HG03571 (cell line): ENCODE data around the gene CEBPB.
A peak's percentile ranks its signal among the peaks of the same experiment; 100 is the strongest.
"Not testable (repeated sequence)": the region's sequence is repeated elsewhere in the genome, so short reads cannot be mapped to it uniquely, and the experiment has no call there.

ENCODE experiments used
- ATAC-seq: cut with Tn5 transposase; IDR thresholded peaks from one replicate; pipeline ENCODE4 v1.9.1; 2021; ENCODE audit not compliant: unreplicated experiment

The CEBPB gene

DNA sequence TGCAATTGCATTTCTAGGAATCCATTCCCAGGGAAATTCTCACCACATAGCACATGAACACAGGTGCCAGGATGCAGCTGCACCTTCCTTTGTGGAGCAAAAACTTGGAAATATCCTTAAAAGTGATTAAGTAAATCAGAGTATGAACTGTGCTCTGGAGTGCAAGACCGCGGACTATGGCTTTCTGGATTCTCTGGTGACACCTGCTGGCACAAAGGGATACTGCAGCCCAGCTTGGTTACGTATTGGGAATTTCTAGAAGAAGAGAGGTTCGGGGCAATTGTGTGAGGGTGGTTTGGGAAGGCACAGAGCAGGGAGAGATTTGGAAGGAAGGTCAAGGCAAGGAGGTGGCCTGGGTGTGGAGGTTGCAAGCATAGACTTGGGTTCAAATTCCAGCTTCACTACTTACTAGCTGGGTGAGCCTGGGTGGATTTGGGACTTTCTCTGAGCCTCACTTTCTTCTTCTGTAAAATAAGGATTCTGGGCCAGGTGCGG, 21.3 kb upstream of the CEBPB start:
- no peak for ATAC-seq

DNA sequence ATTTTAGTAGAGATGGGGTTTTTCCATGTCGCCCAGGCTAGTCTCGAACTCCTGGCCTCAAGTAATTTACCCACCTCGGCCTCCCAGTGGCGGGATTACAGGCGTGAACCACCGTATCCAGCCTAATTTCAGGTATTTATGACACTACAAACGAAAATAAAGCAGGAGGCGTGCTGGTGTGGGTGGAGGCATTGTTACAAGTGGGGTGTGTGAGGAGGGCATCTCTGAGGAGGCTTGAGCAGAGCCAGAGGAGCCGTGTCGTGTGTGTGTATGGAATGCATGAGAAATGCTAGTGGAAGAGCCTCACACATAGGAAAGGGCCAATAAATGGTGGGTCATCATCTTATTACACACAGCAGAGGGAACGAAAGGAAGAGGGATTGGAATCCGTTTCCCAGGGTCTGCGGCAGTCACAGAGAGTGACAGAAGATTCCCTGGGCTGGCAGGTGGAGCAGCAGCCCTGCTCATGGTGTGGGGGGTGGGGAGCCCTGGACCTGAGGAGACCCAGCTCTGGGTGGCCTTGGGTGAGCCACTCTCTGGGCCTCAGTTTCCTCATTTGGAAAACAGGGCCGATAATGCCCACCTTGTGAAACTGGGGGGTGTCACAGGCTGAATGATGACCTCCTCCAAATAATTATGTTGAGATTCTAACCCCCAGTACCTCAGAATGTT, 19.9 kb upstream of the CEBPB start:
- ATAC-seq = no peak

DNA sequence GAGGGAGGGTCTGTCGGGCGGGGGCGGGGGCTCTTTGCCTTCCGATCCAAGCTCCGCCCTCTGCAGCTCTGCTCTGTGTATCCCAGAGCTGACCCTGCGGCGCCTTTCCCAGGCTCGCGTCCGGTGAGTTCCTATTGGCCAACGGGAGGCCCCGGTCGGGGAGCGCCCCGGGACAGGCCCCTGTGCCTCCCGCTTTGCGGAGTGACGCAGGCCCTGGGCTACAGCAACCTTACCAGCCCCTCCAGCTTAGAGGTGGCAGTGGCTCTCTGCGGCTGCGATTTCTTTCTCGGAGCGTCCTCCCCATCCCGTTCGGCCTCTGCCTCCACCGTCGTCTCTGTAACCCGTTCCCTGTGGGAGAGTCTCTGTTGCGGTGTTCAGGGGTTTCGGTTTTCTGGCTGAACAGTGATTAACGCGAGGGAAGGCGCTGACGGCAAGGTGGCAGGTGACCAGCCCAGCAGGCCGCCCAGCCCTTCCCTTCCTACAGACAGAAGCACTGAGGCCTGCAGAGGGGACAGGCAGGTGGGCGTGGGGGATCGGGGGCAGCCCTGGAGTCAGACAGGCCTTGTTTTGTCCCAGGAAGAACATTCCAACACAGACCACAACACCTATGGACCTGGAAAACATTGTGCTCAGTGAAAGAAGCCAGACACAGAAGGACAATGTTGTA, 18.1 kb upstream of the CEBPB start:
- ATAC-seq = no peak

DNA sequence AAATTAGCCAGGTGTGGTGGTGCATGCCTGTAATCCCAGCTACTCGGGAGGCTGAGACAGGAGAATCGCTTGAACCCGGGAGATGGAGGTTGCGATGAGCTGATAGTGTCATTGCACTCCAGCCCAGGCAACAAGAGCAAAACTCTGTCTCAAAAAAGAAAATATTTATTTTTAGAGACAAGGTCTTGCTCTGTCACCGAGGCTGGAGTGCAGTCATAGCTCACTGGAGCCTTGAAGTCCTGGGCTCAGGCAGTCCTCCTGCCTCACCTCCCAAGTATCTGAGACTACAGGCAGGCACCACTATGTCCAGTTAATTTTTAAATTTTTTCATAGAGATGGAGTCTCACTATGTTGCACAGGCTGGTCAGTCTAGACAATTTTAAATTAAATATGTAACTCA, 16.2 kb upstream of the CEBPB start:
- ATAC-seq = no peak

DNA sequence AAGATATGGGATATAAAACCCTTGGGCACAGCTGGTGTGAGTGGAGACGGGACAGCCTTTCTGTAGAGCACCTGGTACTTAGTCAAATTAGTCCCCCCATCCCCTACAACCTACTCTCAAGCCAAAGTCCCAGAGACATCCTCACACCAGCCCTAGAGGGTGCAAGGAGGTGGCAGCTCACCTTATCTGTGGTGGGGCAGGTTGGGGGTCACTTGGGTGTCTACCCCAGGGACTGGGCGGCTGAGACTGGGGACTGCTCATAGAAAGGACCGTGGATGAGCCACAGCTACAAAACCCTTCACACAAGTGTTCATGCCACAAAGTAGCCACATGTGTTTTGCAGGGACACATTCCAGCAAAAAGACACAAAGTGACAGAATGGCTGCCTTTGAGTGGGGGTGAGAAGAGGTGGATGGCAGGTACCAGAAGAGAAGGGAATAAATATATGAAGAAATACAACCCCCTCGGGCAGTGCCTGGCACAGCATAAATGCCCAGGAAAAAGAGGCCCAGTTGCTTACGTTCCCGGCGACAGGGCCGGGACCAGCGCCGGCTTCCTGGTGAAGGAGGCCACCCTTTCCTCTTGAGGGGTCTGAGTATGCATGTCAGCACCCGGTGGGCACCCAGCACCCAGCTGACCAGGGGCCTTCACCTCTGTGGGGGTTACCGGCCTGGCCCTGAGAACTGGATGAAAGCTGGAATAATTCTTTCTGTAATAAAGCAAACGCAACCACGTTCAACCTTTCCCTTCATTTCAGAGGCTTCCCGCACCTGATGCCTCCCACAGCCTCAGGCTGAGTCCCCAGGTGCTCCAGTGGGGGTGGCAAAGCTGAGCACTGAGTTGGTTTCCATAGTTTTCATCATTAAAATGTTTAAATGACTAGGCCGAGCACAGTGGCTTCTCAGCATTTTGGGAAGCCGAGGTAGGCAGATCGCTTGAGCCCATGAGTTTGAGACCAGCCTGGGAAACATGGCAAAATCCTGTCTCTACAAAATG, 14.4 kb upstream of the CEBPB start:
- no peak for ATAC-seq

DNA sequence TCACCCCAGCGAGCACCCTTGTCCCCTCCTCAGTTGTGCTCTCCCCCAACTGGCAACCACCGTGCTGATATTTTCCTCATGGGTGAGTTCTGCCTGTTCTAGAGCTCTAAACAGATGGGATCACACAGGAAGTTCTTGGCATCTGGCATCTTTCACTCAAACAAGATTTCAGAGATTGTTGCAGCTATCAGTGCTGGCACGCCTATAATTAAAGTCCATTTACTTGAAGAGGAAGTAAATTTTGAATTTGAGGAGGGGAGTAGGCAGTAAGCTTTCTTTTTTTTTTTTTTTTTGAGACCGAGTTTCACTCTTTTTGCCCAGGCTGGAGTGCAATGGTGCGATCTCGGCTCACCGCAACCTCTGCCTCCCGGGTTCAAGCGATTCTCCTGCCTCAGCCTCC, 12.0 kb upstream of the CEBPB start:
- ATAC-seq = not testable (repeated sequence)

DNA sequence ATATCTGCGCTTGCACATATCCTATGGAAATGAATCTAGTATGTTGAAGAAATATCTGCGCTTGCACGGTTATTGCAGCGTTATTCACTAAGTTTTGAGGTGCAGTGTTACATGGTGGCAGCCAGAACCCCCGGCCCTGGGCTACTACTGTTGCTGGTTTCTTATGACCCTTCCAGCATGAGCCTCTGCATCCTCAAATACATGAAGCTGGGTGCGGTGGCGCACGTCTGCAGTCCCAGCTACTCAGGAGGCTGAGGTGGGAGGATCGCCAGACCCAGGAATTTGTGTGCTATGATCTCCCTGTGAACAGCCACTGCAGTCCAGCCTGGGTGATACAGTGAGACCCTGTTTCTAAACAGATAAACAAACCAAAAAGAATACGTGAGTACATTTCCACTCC, 9.3 kb upstream of the CEBPB start:
- ATAC-seq = no peak

DNA sequence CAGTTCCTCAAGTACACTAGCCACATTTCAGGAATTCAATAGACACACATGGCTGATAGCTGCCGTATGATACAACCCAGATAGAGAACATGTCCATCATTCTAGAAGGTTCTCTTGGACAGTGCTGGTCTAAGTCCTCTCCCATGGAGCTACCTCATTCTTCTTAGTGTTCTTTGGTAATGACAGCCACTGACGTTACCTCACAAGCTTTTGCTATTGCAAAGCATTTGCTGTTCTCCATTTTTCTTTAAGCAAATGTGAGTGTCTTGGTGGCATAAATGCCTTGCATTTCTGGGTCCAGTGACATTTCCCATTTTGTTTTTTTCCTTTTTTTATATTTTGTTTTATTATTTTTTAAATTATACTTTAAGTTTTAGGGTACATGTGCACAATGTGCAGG, 8.3 kb upstream of the CEBPB start:
- no peak for ATAC-seq

DNA sequence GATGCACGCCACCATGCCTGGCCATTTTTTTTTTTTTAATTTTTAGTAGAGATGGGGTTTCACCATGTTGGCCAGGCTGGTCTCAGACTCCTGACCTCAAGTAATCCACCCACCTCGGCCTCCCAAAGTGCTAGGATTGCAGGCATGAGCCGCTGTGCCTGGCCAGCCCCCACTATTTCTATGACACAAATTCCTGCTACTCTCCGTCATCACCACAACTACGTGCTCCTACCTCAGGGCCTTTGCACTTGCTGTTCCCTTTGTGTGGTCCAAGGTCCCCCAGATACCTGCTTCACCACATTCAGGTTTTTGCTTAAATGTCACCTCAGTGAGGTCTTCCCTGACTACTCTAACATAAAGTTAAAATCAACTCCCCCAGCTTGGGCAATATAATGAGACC, 5.2 kb upstream of the CEBPB start:
- no peak for ATAC-seq

DNA sequence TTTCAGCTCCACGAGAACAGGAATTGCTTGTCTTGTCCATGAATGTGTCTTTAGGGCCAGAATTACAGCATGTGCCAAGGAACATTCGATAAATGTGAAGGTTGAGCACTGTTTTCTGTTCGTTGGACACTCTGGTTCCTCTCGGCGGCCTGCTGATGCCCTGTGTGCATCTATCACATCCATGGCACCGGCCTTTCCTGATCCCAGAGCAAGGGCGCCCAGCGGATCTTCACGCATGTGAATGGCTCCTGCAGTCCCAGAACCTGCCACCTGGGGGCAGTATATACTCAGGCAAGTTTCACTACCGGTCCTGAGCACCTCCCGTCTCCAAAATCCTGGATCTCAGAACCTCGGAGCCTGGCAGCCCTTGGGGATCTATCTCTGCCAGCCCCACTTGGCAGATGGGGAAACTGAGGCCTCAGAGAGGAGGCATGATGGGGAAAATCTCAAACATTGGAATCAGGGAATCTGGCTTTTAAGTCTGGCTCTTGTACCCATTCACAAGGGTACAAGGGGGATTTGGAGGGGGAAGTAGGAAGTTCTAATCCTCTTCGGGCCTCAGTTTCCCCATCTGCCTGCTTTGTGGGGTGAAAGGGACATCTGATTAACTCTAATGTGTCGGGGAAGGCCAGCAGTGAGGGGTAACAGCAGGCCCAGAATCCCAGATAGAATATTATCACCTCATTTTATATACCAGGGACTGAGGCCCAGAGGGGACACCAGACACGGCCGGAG, 4.3 kb upstream of the CEBPB start:
- no peak for ATAC-seq

DNA sequence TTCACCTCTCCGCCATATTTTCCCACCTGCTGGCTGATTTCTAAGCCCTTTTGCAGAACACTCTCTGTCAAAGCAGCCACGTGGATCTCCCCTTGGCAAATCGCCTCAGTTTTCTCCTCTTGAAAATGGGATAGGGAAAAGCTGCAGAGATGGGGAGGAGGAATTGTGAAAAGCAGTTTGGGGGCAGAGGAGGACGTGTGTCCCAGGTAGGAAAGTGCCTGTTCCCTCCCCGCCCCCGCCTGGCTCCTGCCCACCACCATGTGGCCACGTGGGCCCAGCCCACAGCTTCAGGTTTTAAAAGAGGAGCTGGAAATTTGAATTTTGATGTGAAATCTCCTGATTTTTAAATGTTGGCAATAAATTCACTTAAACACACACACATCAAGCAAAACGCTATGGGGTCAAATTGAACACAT, 3.6 kb upstream of the CEBPB start:
- ATAC-seq = no peak

DNA sequence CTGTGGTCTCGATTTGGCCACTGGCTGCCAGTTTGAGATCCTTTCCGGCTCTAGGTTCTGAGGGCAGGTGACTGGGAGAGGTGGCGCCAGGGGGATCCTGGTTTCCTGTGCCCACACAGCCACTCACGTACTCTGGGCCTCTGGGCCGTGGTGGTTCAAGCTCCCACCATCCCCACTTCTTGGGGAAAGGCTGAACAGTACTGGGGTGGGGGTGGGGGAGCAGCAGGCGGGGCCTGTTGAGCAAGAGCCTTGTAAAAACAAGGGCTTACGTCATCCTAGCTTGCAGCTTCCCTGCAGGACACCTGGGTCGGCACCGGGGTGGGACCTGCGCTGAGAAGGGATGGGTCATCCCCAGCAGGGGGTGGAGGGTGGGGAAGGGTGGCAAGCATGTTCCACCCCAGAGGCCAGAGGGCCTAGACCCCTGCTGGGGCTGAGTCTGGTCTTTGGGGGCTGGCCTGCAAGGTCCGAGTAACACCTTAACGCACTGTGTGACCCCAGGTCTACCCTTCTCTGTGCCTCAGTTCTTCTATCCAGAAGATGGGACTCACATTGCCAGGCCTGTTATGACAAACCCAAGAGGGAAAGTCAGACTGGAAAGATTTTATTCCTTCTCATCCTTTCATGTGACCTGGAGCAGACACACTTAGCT, 3.1 kb upstream of the CEBPB start:
- ATAC-seq = no peak

DNA sequence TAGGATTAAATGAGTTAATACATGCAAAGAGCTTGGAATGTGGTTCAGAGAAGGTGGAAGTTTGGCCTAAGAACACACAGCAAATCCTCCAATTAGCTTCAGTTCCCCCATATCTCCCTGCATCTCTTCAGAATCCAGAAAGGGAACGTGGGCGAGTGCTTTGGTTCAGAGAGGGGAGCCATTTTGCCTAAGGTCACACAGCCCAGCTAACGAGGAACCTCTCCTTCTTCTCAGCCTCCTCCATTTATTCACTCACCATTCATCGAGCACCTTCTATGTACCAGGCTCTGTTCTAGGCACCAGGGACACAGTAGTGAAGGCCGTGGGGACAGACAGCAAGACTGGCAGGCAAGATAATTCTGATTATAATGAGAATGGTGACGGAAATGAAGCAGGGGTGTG, 2.3 kb upstream of the CEBPB start:
- no peak for ATAC-seq

DNA sequence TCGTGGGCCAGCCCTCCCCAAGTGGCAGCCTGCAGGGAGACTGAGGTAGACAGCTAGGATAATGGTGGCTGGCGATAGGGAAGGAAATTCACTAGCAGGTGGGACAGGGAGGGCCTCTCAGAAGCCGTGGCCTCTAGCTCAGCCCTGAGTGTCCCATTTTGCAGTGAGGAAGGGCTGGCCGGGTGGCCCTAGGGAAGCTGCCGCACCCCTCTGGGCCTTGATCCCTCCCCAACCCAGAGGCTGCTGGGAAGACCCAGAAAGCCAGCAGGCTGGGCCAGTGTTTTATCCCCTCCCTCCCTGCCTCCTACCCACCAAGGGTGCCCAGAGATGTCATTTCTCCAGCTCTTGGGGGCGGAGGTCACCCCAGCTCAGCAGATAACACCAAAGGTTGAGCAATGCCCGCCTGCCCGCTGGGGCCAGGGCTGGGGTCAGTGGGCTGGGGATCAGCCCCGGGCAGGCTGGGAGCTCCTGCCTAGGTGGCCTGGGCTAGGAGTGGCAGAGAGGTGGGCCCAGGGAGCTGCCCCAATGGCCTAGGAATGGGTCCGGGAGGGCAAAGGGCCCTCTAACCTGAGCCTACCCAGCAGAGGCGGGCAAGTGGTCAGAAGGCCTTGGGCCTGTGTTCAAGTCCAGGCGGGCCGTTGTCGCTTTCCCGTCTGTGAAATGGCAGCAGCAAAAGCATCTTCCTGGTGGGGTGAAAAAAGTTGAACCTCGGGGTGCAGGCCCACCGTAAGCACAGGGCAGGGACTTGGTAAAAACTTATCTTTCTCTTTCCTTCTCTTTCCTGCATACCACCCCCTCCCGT, 1.6 kb upstream of the CEBPB start:
- ATAC-seq = no peak

DNA sequence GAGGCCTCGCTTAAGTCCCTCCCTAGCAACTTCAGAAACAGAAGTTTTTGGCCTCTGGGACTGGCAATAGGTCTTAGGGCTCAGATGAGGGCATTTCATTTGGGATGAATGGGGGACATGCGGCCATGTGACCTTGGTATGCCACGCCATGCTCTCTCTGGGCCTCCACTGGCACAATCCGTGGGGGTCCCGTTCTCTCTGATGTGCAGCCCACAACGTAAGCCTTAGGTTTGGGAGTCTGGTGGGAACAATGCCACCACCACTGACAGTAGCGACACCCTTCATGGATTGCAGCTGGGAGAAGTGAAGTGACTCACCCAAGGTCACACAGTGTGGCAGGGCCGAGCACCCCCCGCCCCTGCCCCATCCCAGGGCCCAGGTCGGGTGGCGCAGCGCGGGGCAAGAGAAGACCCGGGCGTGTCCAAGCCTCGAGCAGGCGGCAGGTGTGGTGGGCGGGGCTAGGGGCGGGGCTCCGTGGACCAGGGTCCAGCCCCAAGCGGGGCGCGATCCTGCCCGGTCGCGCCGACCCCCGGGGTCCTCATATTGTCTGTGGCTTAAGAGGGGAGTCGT, 864 bp upstream of the CEBPB start:
- no peak for ATAC-seq

DNA sequence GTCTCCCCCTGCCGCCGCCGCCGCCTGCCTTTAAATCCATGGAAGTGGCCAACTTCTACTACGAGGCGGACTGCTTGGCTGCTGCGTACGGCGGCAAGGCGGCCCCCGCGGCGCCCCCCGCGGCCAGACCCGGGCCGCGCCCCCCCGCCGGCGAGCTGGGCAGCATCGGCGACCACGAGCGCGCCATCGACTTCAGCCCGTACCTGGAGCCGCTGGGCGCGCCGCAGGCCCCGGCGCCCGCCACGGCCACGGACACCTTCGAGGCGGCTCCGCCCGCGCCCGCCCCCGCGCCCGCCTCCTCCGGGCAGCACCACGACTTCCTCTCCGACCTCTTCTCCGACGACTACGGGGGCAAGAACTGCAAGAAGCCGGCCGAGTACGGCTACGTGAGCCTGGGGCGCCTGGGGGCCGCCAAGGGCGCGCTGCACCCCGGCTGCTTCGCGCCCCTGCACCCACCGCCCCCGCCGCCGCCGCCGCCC, 474 bp downstream of the CEBPB start:
- ATAC-seq = peak; percentile 28

DNA sequence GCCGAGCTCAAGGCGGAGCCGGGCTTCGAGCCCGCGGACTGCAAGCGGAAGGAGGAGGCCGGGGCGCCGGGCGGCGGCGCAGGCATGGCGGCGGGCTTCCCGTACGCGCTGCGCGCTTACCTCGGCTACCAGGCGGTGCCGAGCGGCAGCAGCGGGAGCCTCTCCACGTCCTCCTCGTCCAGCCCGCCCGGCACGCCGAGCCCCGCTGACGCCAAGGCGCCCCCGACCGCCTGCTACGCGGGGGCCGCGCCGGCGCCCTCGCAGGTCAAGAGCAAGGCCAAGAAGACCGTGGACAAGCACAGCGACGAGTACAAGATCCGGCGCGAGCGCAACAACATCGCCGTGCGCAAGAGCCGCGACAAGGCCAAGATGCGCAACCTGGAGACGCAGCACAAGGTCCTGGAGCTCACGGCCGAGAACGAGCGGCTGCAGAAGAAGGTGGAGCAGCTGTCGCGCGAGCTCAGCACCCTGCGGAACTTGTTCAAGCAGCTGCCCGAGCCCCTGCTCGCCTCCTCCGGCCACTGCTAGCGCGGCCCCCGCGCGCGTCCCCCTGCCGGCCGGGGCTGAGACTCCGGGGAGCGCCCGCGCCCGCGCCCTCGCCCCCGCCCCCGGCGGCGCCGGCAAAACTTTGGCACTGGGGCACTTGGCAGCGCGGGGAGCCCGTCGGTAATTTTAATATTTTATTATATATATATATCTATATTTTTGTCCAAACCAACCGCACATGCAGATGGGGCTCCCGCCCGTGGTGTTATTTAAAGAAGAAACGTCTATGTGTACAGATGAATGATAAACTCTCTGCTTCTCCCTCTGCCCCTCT, 1.1 kb downstream of the CEBPB start:
- ATAC-seq = peak; percentile 35
